Activated CD8-positive, alpha-beta memory T cell treated with anti-CD3 and anti-CD28 coated beads, Interleukin-2, amount 50 U/mL, for 24 hours (primary cell): ENCODE data around the gene ST3GAL2.
"Not testable (repeated sequence)": the region's sequence is repeated elsewhere in the genome, so short reads cannot be mapped to it uniquely, and the experiment has no call there.

Experiments
- DNase-seq: peaks from one replicate; pipeline ENCODE4 v3.0.0-alpha.2; 2020; ENCODE audit errors: extremely low read depth

The ST3GAL2 gene

GRCh38 chr16:70337814-70338213 is 101.1 kb downstream of the ST3GAL2 start:
- DNase-seq = no peak

DNA sequence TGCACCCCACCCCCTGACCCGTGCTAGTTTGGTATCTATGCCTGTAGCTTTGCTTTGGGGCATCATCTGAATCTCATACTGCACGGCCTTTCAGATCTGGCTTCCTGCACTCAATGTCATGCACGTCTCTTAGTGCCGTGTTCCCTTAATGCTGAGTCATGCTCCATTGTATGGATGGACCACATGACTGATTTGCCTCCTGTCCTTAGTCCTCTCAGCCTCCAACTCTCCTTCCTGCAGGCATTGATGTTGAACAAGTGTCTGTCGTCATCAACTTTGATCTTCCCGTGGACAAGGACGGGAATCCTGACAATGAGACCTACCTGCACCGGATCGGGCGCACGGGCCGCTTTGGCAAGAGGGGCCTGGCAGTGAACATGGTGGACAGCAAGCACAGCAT is 106.2 kb downstream of the ST3GAL2 start:
- DNase-seq = not testable (repeated sequence)

DNA sequence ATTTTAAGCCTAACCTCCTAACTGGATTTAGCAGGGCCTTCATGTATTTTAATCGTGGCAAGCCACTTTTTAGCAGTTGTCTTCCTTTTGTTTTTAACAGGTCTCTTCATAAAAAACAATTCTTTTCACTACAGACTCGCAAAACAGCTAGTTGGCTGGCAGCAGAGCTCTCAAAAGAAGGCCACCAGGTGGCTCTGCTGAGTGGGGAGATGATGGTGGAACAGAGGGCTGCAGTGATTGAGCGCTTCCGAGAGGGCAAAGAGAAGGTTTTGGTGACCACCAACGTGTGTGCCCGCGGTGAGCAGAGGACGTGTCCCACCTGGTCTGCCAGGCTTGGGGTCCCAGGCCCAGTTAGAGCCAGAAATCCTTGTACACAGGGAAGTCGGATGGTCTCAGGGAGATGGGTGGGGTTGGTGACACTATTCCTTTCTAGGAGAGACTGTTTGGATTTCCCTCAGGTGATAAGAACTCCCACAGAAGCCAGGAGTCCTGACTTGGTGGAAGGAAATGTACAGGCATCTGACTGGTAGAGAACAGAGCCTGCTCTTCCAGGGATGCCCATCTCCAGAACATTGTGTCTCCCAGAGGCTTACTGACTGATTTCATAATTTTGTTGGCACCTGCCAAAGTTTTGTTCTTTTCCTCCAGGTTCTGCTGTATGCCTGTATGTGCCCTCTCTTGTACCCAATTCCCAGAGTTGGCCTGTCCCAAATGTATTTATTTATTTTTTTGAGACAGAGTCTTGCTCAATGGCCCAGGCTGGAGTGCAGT is 107.1 kb downstream of the ST3GAL2 start:
- no peak for DNase-seq

DNA sequence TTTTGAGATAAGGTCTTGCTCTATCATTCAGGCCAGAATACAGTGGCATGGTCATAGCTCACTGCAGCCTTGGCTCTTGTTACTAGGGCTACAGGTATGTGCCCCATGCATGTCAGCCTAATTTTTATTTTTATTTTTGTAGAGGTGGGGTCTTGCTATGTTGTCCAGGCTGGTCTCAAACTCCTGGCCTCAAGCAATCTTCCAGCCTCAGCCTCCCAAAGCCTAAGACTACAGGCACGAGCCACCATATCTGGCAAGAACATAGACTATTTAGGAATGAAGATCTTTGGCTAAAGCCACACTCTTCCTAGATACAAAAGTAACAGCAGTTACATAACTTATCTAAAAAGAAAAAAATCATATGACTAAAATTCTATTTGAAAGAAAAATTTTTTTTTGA is 107.8 kb downstream of the ST3GAL2 start:
- no peak for DNase-seq
